NCI-H526 (cell line): ENCODE data around the gene CLDN14.

Source experiments
- DNase-seq, 2 experiments: peaks; one replicate each; lab custom pipeline; 2025; lab: John Stamatoyannopoulos, UW

CLDN14 gene

GRCh38 chr21:36479415-36480402, at the start of gene CLDN14:
Gene CLDN14 (minus strand): TSS chr21:36480122. CDS start chr21:36461695, 18,427 bp downstream.
- no peak for DNase-seq

- no peak for DNase-seq
Measured at GRCh38 chr21:36528716-36529115, 48.8 kb upstream of the CLDN14 start.

GRCh38 chr21:36527317-36527716, 47.4 kb upstream of the CLDN14 start:
- DNase-seq: peak; percentile 7 to 37

- DNase-seq: no peak
Measured at GRCh38 chr21:36526104-36526503, 46.2 kb upstream of the CLDN14 start.

GRCh38 chr21:36524477-36524876, 44.6 kb upstream of the CLDN14 start:
- no peak for DNase-seq

GRCh38 chr21:36522219-36522808, 42.4 kb upstream of the CLDN14 start:
- no peak for DNase-seq

- DNase-seq: no peak
Measured at GRCh38 chr21:36518883-36519492, 39.1 kb upstream of the CLDN14 start.

GRCh38 chr21:36517366-36518075, 37.6 kb upstream of the CLDN14 start:
- DNase-seq: no peak

- no peak for DNase-seq
Measured at GRCh38 chr21:36516281-36516680, 36.4 kb upstream of the CLDN14 start.

GRCh38 chr21:36513430-36513829, 33.5 kb upstream of the CLDN14 start:
- DNase-seq: no peak

- no peak for DNase-seq
Measured at GRCh38 chr21:36512971-36513370, 33.0 kb upstream of the CLDN14 start.

GRCh38 chr21:36511484-36512220, 31.7 kb upstream of the CLDN14 start:
- no peak for DNase-seq

- DNase-seq: no peak
Measured at GRCh38 chr21:36510911-36511310, 31.0 kb upstream of the CLDN14 start.

- DNase-seq: peak in 1 of 2 experiments; percentile 45
Measured at GRCh38 chr21:36509973-36510664, 30.2 kb upstream of the CLDN14 start.

GRCh38 chr21:36508948-36509347, 29.0 kb upstream of the CLDN14 start:
- DNase-seq: no peak

- no peak for DNase-seq
Measured at GRCh38 chr21:36507397-36508018, 27.6 kb upstream of the CLDN14 start.

GRCh38 chr21:36506482-36506881, 26.6 kb upstream of the CLDN14 start:
- DNase-seq: no peak

GRCh38 chr21:36504067-36505058, 24.4 kb upstream of the CLDN14 start:
- peak in 1 of 2 experiments; percentile 47 for DNase-seq

- no peak for DNase-seq
Measured at GRCh38 chr21:36502365-36502764, 22.4 kb upstream of the CLDN14 start.
